K562 (cell line): Measurements from ENCODE around the gene TRIP10. TPM values are rescaled to one million over a fixed set of nuclear protein-coding genes. Genes with fewer than 3 reads are reported as not detected.
A peak's percentile ranks its signal among the peaks of the same experiment; 100 is the strongest.

Source experiments
- CBFA2T3 ChIP-seq: fragments of 450-650 bp; IDR thresholded peaks from 2 replicates; pipeline ENCODE4 v1.6.1; 2017
- EGR1 ChIP-seq: fragments of 450-650 bp; conservative IDR thresholded peaks from 2 replicates; pipeline ENCODE4 v1.6.1; 2017; ENCODE audit warnings: mild to moderate bottlenecking
- FOXP1 ChIP-seq: sonication (generic); formaldehyde crosslinking; IDR thresholded peaks from 2 replicates; pipeline ENCODE4 v1.8.0; 2022; ENCODE audit warnings: mild to moderate bottlenecking, missing genetic modification reagents
- HDAC2 ChIP-seq: fragments of 450-650 bp; IDR thresholded peaks from 2 replicates; pipeline ENCODE4 v1.6.1; 2016; ENCODE audit warnings: mild to moderate bottlenecking
- HDAC6 ChIP-seq: IDR thresholded peaks from 2 replicates; pipeline ENCODE4 v1.6.1; 2012; ENCODE audit warnings: low read depth, mild to moderate bottlenecking, control low read depth, inconsistent platforms, low read length, moderate library complexity
- HDGF ChIP-seq: fragments of 450-650 bp; IDR thresholded peaks from 2 replicates; pipeline ENCODE4 v1.6.1; 2016
- HMG20A ChIP-seq: fragments of 450-650 bp; formaldehyde crosslinking; conservative IDR thresholded peaks from 2 replicates; pipeline ENCODE4 v1.4.0; 2020; ENCODE audit warnings: mild to moderate bottlenecking, mixed read lengths
- KAT7 ChIP-seq: sonication (generic); formaldehyde crosslinking; IDR thresholded peaks from 2 replicates; pipeline ENCODE4 v1.8.0; 2022; ENCODE audit warnings: missing genetic modification reagents, mild to moderate bottlenecking, borderline replicate concordance
- KLF13 ChIP-seq: fragments of 450-650 bp; IDR thresholded peaks from 2 replicates; pipeline ENCODE4 v1.6.1; 2016; ENCODE audit warnings: missing genetic modification characterization, low read depth, mild to moderate bottlenecking, missing compliant biosample characterization, moderate library complexity, borderline replicate concordance
- MAX ChIP-seq: sonication (generic); formaldehyde crosslinking; IDR thresholded peaks from 2 replicates; pipeline ENCODE4 v1.9.0; 2022; ENCODE audit warnings: mild to moderate bottlenecking, missing genetic modification reagents
- NFXL1 ChIP-seq: fragments of 450-650 bp; formaldehyde crosslinking; IDR thresholded peaks from 2 replicates; pipeline ENCODE4 v1.4.0; 2021; ENCODE audit warnings: mild to moderate bottlenecking
- NONO ChIP-seq, 2 experiments: fragments of 200-400 bp in 1 of 2; fragments of 450-650 bp in 1 of 2; formaldehyde crosslinking in 1 of 2; IDR thresholded peaks; 2 replicates each; pipeline ENCODE4 v1.6.1; 2017; ENCODE audit warnings: low read depth in 2 of 2, mild to moderate bottlenecking in 2 of 2, moderate library complexity in 2 of 2, low read length in 1 of 2
- NRF1 ChIP-seq, 2 experiments: fragments of 450-650 bp; IDR thresholded peaks in 1 of 2; conservative IDR thresholded peaks in 1 of 2; 2 replicates each; pipeline ENCODE4 v1.6.1; 2014; ENCODE audit warnings: mild to moderate bottlenecking in 2 of 2
- OTX1 ChIP-seq: fragments of 450-650 bp; formaldehyde crosslinking; IDR thresholded peaks from 2 replicates; pipeline ENCODE4 v1.4.0; 2022; ENCODE audit warnings: mild to moderate bottlenecking
- PCBP1 ChIP-seq: fragments of 200-400 bp; formaldehyde crosslinking; IDR thresholded peaks from 2 replicates; pipeline ENCODE4 v1.6.1; 2018; ENCODE audit warnings: mild to moderate bottlenecking, low read depth, low read length; ENCODE audit not compliant: poor library complexity, severe bottlenecking
- POLR2A ChIP-seq: fragments of 450-650 bp; conservative IDR thresholded peaks from 2 replicates; pipeline ENCODE4 v1.6.1; 2016
- POLR2B ChIP-seq: fragments of 450-650 bp; IDR thresholded peaks from 2 replicates; pipeline ENCODE4 v1.6.1; 2018; ENCODE audit warnings: low read depth; ENCODE audit not compliant: partially characterized antibody
- PPARD ChIP-seq: fragments of 250-450 bp; sonication (Bioruptor Pico); IDR thresholded peaks from 2 replicates; pipeline ENCODE4 v1.8.0; 2022; ENCODE audit warnings: inconsistent platforms, mild to moderate bottlenecking, moderate library complexity
- RBBP5 ChIP-seq: fragments of 200-600 bp; sonication (generic); IDR thresholded peaks from 2 replicates; pipeline ENCODE4 v1.6.1; 2012; ENCODE audit warnings: borderline replicate concordance, mild to moderate bottlenecking, low read length, control low read depth, inconsistent platforms; ENCODE audit not compliant: insufficient read depth, poor library complexity, severe bottlenecking
- RFX5 ChIP-seq: IDR thresholded peaks from 2 replicates; pipeline ENCODE4 v1.6.1; 2011; ENCODE audit warnings: low read depth, mild to moderate bottlenecking, improper control_type of control experiment, low read length
- SAP30 ChIP-seq: fragments of 200-600 bp; sonication (generic); IDR thresholded peaks from 2 replicates; pipeline ENCODE4 v1.6.1; 2012; ENCODE audit warnings: borderline replicate concordance, low read depth, mild to moderate bottlenecking, moderate library complexity, low read length, control low read depth, inconsistent platforms; ENCODE audit not compliant: insufficient read depth, poor library complexity, severe bottlenecking
- SETDB1 ChIP-seq: IDR thresholded peaks from one replicate; pipeline ENCODE4 v1.6.1; 2012; ENCODE audit warnings: low read length, control low read depth, inconsistent platforms
- SRF ChIP-seq, 2 experiments: fragments of 250-450, 450-650 bp in 1 of 2; sonication (Bioruptor Pico) in 1 of 2; sonication (generic) in 1 of 2; formaldehyde crosslinking; IDR thresholded peaks; 2 replicates each; pipeline versions ENCODE4 v1.5.0 to v1.5.1; 2020 to 2022; ENCODE audit warnings: mild to moderate bottlenecking in 1 of 2, missing genetic modification reagents in 1 of 2
- USF1 ChIP-seq: sonication (generic); formaldehyde crosslinking; IDR thresholded peaks from 2 replicates; pipeline ENCODE4 v1.9.0; 2022; ENCODE audit warnings: mild to moderate bottlenecking, missing genetic modification reagents
- ZC3H4 ChIP-seq: sonication (generic); formaldehyde crosslinking; IDR thresholded peaks from 2 replicates; pipeline ENCODE4 v1.9.0; 2021; ENCODE audit warnings: missing genetic modification reagents, borderline replicate concordance
- ZEB2 ChIP-seq: fragments of 450-650 bp; IDR thresholded peaks from 2 replicates; pipeline ENCODE4 v1.6.1; 2016
- ZNF134 ChIP-seq: fragments of 250-450 bp; sonication (Bioruptor Pico); conservative IDR thresholded peaks from 2 replicates; pipeline ENCODE4 v1.4.0; 2020
- ZNF511 ChIP-seq: sonication (generic); formaldehyde crosslinking; IDR thresholded peaks from 2 replicates; pipeline ENCODE4 v1.8.0; 2022; ENCODE audit warnings: mild to moderate bottlenecking, missing genetic modification reagents
- ZNF764 ChIP-seq: fragments of 250-450 bp; sonication (Bioruptor Pico); IDR thresholded peaks from 2 replicates; pipeline ENCODE4 v1.4.0; 2020; ENCODE audit warnings: low read depth, mild to moderate bottlenecking, moderate library complexity
- polyA plus RNA-seq, 8 experiments: library from polyadenylated mRNA; depleted of rRNA in 4 of 8; stranded (reverse) in 5 of 8; unstranded in 3 of 8; fragments of >200 nt; fragmentation: Nextera tagmentation in 2 of 8; fragmentation: Illumina TruSeq in 1 of 8; extraction: Ambion mirVana in 2 of 8; extraction: Trizol in 1 of 8; gene quantifications; 2 replicates each; pipeline versions ENCODE4 v1.2.1 to v1.2.3, GENCODE V29; 2011 to 2014; ENCODE audit warnings: inconsistent platforms in 1 of 8, missing spikeins in 1 of 8
- total RNA-seq, 7 experiments: library from RNA; depleted of rRNA in 6 of 7; stranded (reverse); fragments of >200 nt in 6 of 7; fragmentation: Illumina TruSeq in 2 of 7; extraction: Trizol in 2 of 7; gene quantifications; 2 replicates each; pipeline versions ENCODE4 v1.2.1 to v1.2.3, GENCODE V29; 2011 to 2021; ENCODE audit warnings: low replicate concordance in 1 of 7

The TRIP10 gene
- total and polyA plus RNA-seq, 9 of the 15 experiments (the other 6 are each of a cell fraction or from before 2014, with no cell fraction given): 1.2 to 66.8 (median 36.1) TPM

DNA sequence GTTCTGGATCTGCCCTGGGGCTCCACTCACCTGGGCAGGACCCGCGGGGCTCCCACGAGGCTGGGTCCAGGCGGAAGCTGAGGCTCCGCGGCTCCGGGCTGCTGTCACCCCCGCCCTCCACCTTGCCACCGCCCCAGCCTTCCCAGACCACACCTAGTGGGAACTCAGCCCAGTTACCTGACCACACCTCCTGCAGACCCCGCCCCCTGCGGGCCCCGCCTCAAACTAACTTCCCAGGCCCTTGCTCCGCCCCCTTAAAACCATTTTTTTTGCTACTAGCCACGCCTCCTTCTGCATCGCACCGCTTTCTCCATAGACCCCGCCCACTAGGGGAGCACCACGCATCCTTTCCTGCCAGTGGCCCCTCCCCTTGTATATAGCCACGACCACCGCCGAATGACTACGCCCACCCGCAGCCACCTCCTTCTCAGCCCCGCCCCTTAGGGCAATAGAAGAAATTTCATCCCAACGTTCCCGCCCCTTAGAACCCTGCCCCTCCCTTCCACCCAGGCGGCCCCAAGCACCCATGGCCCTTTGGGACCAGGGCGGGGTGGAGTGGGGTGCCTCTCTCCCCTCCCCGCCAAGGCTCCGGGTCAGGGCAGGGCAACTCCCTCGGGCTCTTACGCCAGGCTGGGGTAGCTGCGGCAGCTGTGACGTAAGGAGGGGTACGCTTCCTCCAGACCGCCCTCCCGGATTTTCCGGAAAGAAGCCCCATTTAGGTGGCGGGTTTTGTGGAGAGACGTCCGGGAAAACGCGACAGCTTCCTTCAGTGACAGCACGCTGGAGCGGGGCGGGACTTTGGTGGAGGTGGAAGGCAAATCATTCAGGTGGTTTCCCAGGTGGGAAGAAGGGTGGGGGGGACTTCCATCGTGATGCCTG lies 28.1 kb downstream of the TRIP10 start, which contains the start of gene SH2D3A (continued):
- TF ChIP-seq NFXL1 (CRISPR knock-in tag) (no peak), RBBP5 (peak; percentile 32), SETDB1 (no peak), KLF13 (peak; percentile 46; the same call in 1 of the 2 replicates), HDGF (peak; percentile 85), CBFA2T3 (no peak), HDAC2 (0 out of 2 replicates have a peak, but pooled peaks have one; percentile 29), PCBP1 (no peak), NONO (IDR thresholded peaks at IDR 0.05; ENCODE audit: low read depth in 2 of 2, low read length in 1 of 2) (no peak), PPARD (CRISPR knock-in tag) (no peak), ZNF511 (0 out of 2 replicates have a peak, but pooled peaks have one; percentile 63), EGR1 (peak; percentile 65), MAX (CRISPR knock-in tag) (peak; percentile 74; the same call in 1 of the 2 replicates), OTX1 (CRISPR knock-in tag) (0 out of 2 replicates have a peak, but pooled peaks have one; percentile 17), HDAC6 (no peak), ZNF134 (CRISPR knock-in tag) (no peak), POLR2A (peak; percentile 87; the same call in 1 of the 2 replicates), HMG20A (CRISPR knock-in tag) (no peak), ZEB2 (peak; percentile 94), POLR2B (peak; percentile 42), USF1 (CRISPR knock-in tag) (no peak), ZC3H4 (CRISPR knock-in tag) (no peak), KAT7 (0 out of 2 replicates have a peak, but pooled peaks have one; percentile 57), FOXP1 (CRISPR knock-in tag) (no peak), SAP30 (no peak), SRF (CRISPR knock-in tag; IDR thresholded peaks at IDR 0.05) (0 out of 4 replicates have a peak, but pooled peaks of 1 of the 2 experiments have one; percentile 52), NRF1 (conservative IDR thresholded peaks at IDR 0.05 in 1 of 2, IDR thresholded peaks at IDR 0.05 in 1 of 2) (peak; percentile 75 to 76), ZNF764 (no peak), RFX5 (no peak)
